GM12878 (cell line): ENCODE results near the gene COL20A1.

Source experiments
- ATF3 ChIP-seq: IDR thresholded peaks from 2 replicates; pipeline ENCODE4 v1.6.1; 2011; ENCODE audit warnings: low read depth, mild to moderate bottlenecking, low read length, moderate library complexity, borderline replicate concordance; ENCODE audit errors: extremely low read depth
- CEBPB ChIP-seq, 2 experiments: fragments of 150-350 bp in 1 of 2; IDR thresholded peaks; 2 replicates each; pipeline ENCODE4 v1.6.1; 2012 to 2014; ENCODE audit warnings: low read depth in 2 of 2, low read length in 2 of 2, borderline replicate concordance in 1 of 2, inconsistent platforms in 1 of 2
- CHD2 ChIP-seq: IDR thresholded peaks from 2 replicates; pipeline ENCODE4 v1.6.1; 2011; ENCODE audit warnings: low read depth, low read length, improper control_type of control experiment, borderline replicate concordance
- CTCF ChIP-seq, 3 experiments: IDR thresholded peaks in 2 of 3; conservative IDR thresholded peaks in 1 of 3; 2 replicates each; pipeline ENCODE4 v1.5.1; 2011; ENCODE audit warnings: low read depth in 3 of 3, low read length in 3 of 3, mild to moderate bottlenecking in 3 of 3, control low read depth in 2 of 3, moderate library complexity in 2 of 3, inconsistent platforms in 1 of 3, mixed read lengths in 1 of 3; ENCODE audit not compliant: control insufficient read depth in 2 of 3, insufficient read depth in 1 of 3; ENCODE audit errors: extremely low read depth in 1 of 3
- CUX1 ChIP-seq: IDR thresholded peaks from 2 replicates; pipeline ENCODE4 v1.6.1; 2012; ENCODE audit warnings: improper control_type of control experiment, low read depth, low read length; ENCODE audit not compliant: insufficient replicate concordance
- NR2C2 ChIP-seq: IDR thresholded peaks from 2 replicates; pipeline ENCODE4 v1.6.1; 2011; ENCODE audit warnings: borderline replicate concordance, low read depth; ENCODE audit not compliant: control insufficient read depth, insufficient read length
- POLR2A ChIP-seq: IDR thresholded peaks from 2 replicates; pipeline ENCODE4 v1.6.1; 2011; ENCODE audit warnings: low read depth, mild to moderate bottlenecking, low read length
- RBBP5 ChIP-seq: fragments of 200-600 bp; sonication (generic); conservative IDR thresholded peaks from 2 replicates; pipeline ENCODE4 v1.6.1; 2016
- REST ChIP-seq: IDR thresholded peaks from 2 replicates; pipeline ENCODE4 v1.6.1; 2012; ENCODE audit warnings: mild to moderate bottlenecking, low read depth, low read length
- SIX5 ChIP-seq: IDR thresholded peaks from 2 replicates; pipeline ENCODE4 v1.6.1; 2011; ENCODE audit warnings: mild to moderate bottlenecking, low read depth, low read length, moderate library complexity; ENCODE audit not compliant: severe bottlenecking
- SRF ChIP-seq, 2 experiments: IDR thresholded peaks; 2 replicates each; pipeline ENCODE4 v1.6.1; 2011; ENCODE audit warnings: low read depth in 2 of 2, low read length in 2 of 2, mild to moderate bottlenecking in 1 of 2, moderate library complexity in 1 of 2
- USF1 ChIP-seq: IDR thresholded peaks from 2 replicates; pipeline ENCODE4 v1.6.1; 2011; ENCODE audit warnings: borderline replicate concordance, low read depth, mild to moderate bottlenecking, moderate library complexity, mixed read lengths, low read length; ENCODE audit not compliant: insufficient read depth; ENCODE audit errors: extremely low read length

- TF ChIP-seq CTCF (IDR thresholded peaks at IDR 0.05 in 2 of 3, conservative IDR thresholded peaks at IDR 0.05 in 1 of 3; ENCODE audit: control insufficient read depth in 2 of 3, extremely low read depth in 1 of 3, insufficient read depth in 1 of 3, low read depth in 3 of 3, low read length in 3 of 3) (no peak), NR2C2 (no peak), CUX1 (no peak), CEBPB (IDR thresholded peaks at IDR 0.05; ENCODE audit: borderline replicate concordance in 1 of 2, low read depth in 2 of 2, low read length in 2 of 2) (no peak), CHD2 (no peak), SIX5 (no peak), REST (no peak), SRF (IDR thresholded peaks at IDR 0.05; ENCODE audit: low read depth in 2 of 2, low read length in 2 of 2) (no peak), POLR2A (no peak), RBBP5 (no peak), ATF3 (no peak), USF1 (no peak)
These were observed 56.5 kb downstream of the COL20A1 start for GRCh38 chr20:63349516-63349895.
